SK-N-SH (cell line): ENCODE results near the gene ZBTB16. TPM values are rescaled to one million over a fixed set of nuclear protein-coding genes. Genes with fewer than 3 reads are reported as not detected.

ENCODE experiments used
- CTCF ChIA-PET: fragments of 300-600, 350-600 bp; formaldehyde crosslinking; extraction: SDS; loops from one replicate; lab custom pipeline; 2021; lab: Yijun Ruan, JAX
- POLR2A ChIA-PET: fragments of 350-600 bp; sonication (Branson Sonifier 250); formaldehyde crosslinking; extraction: SDS; loops from one replicate; lab custom pipeline; 2020; ENCODE audit warnings: antibody characterized with exemption, inconsistent platforms; lab: Yijun Ruan, JAX
- DNase-seq: peaks from one replicate; pipeline ENCODE4 v3.0.0; 2012
- H2AFZ ChIP-seq: fragments of 200-600 bp; sonication (generic); 2 replicates; pipeline ENCODE4 v1.8.1; 2016; ENCODE audit warnings: antibody characterized with exemption, mild to moderate bottlenecking, low read depth
- H3F3A ChIP-seq: fragments of 200-600 bp; sonication (generic); replicated peaks from 2 replicates; pipeline ENCODE3; 2016; ENCODE audit warnings: antibody characterized with exemption, mild to moderate bottlenecking; ENCODE audit not compliant: insufficient read depth
- H3K27ac ChIP-seq, 2 experiments: fragments of 200-500 bp in 1 of 2; fragments of 200-600 bp in 1 of 2; sonication (Bioruptor generic) in 1 of 2; sonication (generic), shearing (Covaris generic) in 1 of 2; 2 replicates each; pipeline versions ENCODE4 v1.5.1 to v1.6.1; 2014 to 2016; ENCODE audit warnings: low read depth in 2 of 2, inconsistent platforms in 1 of 2, low read length in 1 of 2, mild to moderate bottlenecking in 1 of 2, mixed read lengths in 1 of 2
- H3K27me3 ChIP-seq: fragments of 200-600 bp; sonication (generic), shearing (Covaris generic); 2 replicates; pipeline ENCODE4 v1.6.1; 2016; ENCODE audit warnings: mixed run types; ENCODE audit not compliant: insufficient read depth
- H3K36me3 ChIP-seq, 2 experiments: fragments of 200-500 bp in 1 of 2; fragments of 200-600 bp in 1 of 2; sonication (Bioruptor generic) in 1 of 2; sonication (generic) in 1 of 2; replicated peaks in 1 of 2; 2 replicates each; pipeline versions ENCODE3 to v1.5.1; 2014 to 2016; ENCODE audit warnings: low read length in 1 of 2, mild to moderate bottlenecking in 1 of 2; ENCODE audit not compliant: insufficient read depth in 2 of 2, control insufficient read depth in 1 of 2
- H3K4me1 ChIP-seq, 2 experiments: fragments of 200-500 bp in 1 of 2; fragments of 200-600 bp in 1 of 2; sonication (Bioruptor generic) in 1 of 2; sonication (generic), shearing (Covaris generic) in 1 of 2; 2 replicates each; pipeline versions ENCODE4 v1.5.1 to v1.6.1; 2014 to 2016; ENCODE audit warnings: low read depth in 1 of 2, low read length in 1 of 2, mixed run types in 1 of 2; ENCODE audit not compliant: insufficient read depth in 2 of 2, control insufficient read depth in 1 of 2
- H3K4me2 ChIP-seq: fragments of 200-600 bp; sonication (generic), shearing (Covaris generic); 2 replicates; pipeline ENCODE4 v1.6.1; 2017; ENCODE audit warnings: mixed run types
- H3K4me3 ChIP-seq, 2 experiments: fragments of 200-500 bp in 1 of 2; fragments of 200-600 bp in 1 of 2; sonication (Bioruptor generic) in 1 of 2; sonication (generic), shearing (Covaris generic) in 1 of 2; 2 replicates each; pipeline versions ENCODE4 v1.5.1 to v1.8.1; 2014 to 2016; ENCODE audit warnings: low read depth in 2 of 2, inconsistent platforms in 1 of 2, low read length in 1 of 2, mild to moderate bottlenecking in 1 of 2, mixed read lengths in 1 of 2, moderate library complexity in 1 of 2
- H3K79me2 ChIP-seq: fragments of 200-600 bp; sonication (generic); 2 replicates; pipeline ENCODE4 v1.8.1; 2017; ENCODE audit warnings: mild to moderate bottlenecking; ENCODE audit not compliant: insufficient read depth
- H3K9ac ChIP-seq: fragments of 200-600 bp; sonication (generic); 2 replicates; pipeline ENCODE4 v1.6.1; 2017; ENCODE audit warnings: mixed run types
- H3K9me2 ChIP-seq: fragments of 200-600 bp; sonication (generic); 2 replicates; pipeline ENCODE4 v1.6.1; 2017; ENCODE audit warnings: mixed run types
- H3K9me3 ChIP-seq: fragments of 200-600 bp; sonication (generic); 2 replicates; pipeline ENCODE4 v1.6.1; 2017; ENCODE audit warnings: mixed run types, mild to moderate bottlenecking, moderate library complexity
- H4K20me1 ChIP-seq: fragments of 200-600 bp; sonication (generic); 2 replicates; pipeline ENCODE4 v1.6.1; 2017; ENCODE audit warnings: mild to moderate bottlenecking, mixed run types; ENCODE audit not compliant: insufficient read depth
- ELF1 ChIP-seq: IDR thresholded peaks from 2 replicates; pipeline ENCODE4 v1.4.0; 2012
- FOXM1 ChIP-seq: IDR thresholded peaks from 2 replicates; pipeline ENCODE4 v1.4.0; 2012; ENCODE audit warnings: low read depth, mild to moderate bottlenecking
- GABPA ChIP-seq: IDR thresholded peaks from 2 replicates; pipeline ENCODE4 v1.4.0; 2012; ENCODE audit warnings: low read depth, mild to moderate bottlenecking
- NFIC ChIP-seq: IDR thresholded peaks from 2 replicates; pipeline ENCODE4 v1.4.0; 2012; ENCODE audit warnings: borderline replicate concordance
- POLR2AphosphoS5 ChIP-seq: IDR thresholded peaks from 2 replicates; pipeline ENCODE4 v1.6.1; 2012; ENCODE audit warnings: low read depth, low read length
- RCOR1 ChIP-seq: fragments of 150-350 bp; IDR thresholded peaks from 2 replicates; pipeline ENCODE4 v1.6.1; 2017; ENCODE audit warnings: antibody characterized with exemption, low read length
- RFX5 ChIP-seq: IDR thresholded peaks from 2 replicates; pipeline ENCODE4 v1.6.1; 2012; ENCODE audit warnings: mild to moderate bottlenecking, improper control_type of control experiment, low read length
- SIN3A ChIP-seq: IDR thresholded peaks from 2 replicates; pipeline ENCODE4 v1.6.1; 2012; ENCODE audit warnings: low read depth, mild to moderate bottlenecking, low read length, moderate library complexity, borderline replicate concordance
- SMC3 ChIP-seq: IDR thresholded peaks from 2 replicates; pipeline ENCODE4 v1.6.1; 2012; ENCODE audit warnings: low read depth, low read length, improper control_type of control experiment
- TAF1 ChIP-seq: IDR thresholded peaks from 2 replicates; pipeline ENCODE4 v1.6.1; 2012; ENCODE audit warnings: low read depth, mild to moderate bottlenecking, low read length, moderate library complexity, borderline replicate concordance
- TCF12 ChIP-seq: IDR thresholded peaks from 2 replicates; pipeline ENCODE4 v1.4.0; 2012
- TEAD4 ChIP-seq: IDR thresholded peaks from 2 replicates; pipeline ENCODE4 v1.4.0; 2012; ENCODE audit warnings: mild to moderate bottlenecking, borderline replicate concordance; ENCODE audit not compliant: insufficient read depth
- YY1 ChIP-seq: IDR thresholded peaks from 2 replicates; pipeline ENCODE4 v1.4.0; 2012; ENCODE audit warnings: low read depth, mild to moderate bottlenecking
- WGBS: methylation state at CpG from one replicate; pipeline ENCODE4 v1.1.6; 2017; ENCODE audit warnings: low lambda C conversion rate; 5-methylcytosine and 5-hydroxymethylcytosine counted together
- polyA plus RNA-seq, 3 experiments: library from polyadenylated mRNA; depleted of rRNA; stranded (reverse); fragments of >200 nt; gene quantifications; 2 replicates each; pipeline ENCODE4 v1.2.3, GENCODE V29; 2012
- TF ChIP-seq, protein P1 (sequence below): fragments of 200-600 bp; sonication (generic); IDR thresholded peaks from 2 replicates; pipeline ENCODE4 v1.6.1; 2017; ENCODE audit warnings: antibody characterized with exemption, mild to moderate bottlenecking, moderate library complexity
- TF ChIP-seq, protein P2 (sequence below): fragments of 150-350 bp; IDR thresholded peaks from 2 replicates; pipeline ENCODE4 v1.6.1; 2016; ENCODE audit warnings: mild to moderate bottlenecking, low read depth, low read length
- TF ChIP-seq, protein P3 (sequence below): IDR thresholded peaks from 2 replicates; pipeline ENCODE4 v1.4.0; 2012; ENCODE audit warnings: low read depth, borderline replicate concordance
- TF ChIP-seq, protein P4 (sequence below): IDR thresholded peaks from 2 replicates; pipeline ENCODE4; 2012
- TF ChIP-seq, protein P5 (sequence below): IDR thresholded peaks from 2 replicates; pipeline ENCODE4 v1.4.0; 2012; ENCODE audit warnings: low read depth

Gene ZBTB16
- polyA plus RNA-seq, 1 of the 3 experiments (the other 2 are of a cell fraction) = not detected

DNA sequence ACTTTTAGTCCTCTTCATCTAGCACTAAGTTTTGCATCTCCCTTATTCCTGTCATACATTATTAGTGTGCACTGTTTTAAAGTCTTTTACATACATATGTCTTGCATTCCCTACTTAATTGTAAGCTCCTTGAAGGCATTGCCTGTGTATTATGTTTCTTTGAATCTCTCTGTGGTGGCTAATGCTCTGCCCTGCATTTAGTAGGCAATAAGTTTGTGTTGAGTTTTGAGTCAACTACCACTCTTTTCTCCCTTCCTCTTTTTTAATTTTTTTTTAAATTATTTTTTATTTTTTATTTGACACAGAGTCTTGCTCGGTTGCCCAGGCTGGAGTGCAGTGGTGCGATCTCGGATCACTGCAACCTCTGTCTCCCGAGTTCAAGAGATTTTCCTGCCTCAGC, 78.9 kb downstream of the ZBTB16 start:
- CTCF ChIA-PET = no interaction called here
- no peak overlapping the region for H3K4me2 ChIP-seq
- TF ChIP-seq, protein P1, sequence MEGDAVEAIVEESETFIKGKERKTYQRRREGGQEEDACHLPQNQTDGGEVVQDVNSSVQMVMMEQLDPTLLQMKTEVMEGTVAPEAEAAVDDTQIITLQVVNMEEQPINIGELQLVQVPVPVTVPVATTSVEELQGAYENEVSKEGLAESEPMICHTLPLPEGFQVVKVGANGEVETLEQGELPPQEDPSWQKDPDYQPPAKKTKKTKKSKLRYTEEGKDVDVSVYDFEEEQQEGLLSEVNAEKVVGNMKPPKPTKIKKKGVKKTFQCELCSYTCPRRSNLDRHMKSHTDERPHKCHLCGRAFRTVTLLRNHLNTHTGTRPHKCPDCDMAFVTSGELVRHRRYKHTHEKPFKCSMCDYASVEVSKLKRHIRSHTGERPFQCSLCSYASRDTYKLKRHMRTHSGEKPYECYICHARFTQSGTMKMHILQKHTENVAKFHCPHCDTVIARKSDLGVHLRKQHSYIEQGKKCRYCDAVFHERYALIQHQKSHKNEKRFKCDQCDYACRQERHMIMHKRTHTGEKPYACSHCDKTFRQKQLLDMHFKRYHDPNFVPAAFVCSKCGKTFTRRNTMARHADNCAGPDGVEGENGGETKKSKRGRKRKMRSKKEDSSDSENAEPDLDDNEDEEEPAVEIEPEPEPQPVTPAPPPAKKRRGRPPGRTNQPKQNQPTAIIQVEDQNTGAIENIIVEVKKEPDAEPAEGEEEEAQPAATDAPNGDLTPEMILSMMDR = no peak
- TF ChIP-seq ELF1 (no peak), SMC3 (no peak), POLR2AphosphoS5 (no peak), TCF12 (no peak), RFX5 (no peak), TAF1 (no peak), GABPA (no peak), TEAD4 (no peak), RCOR1 (no peak), SIN3A (no peak), FOXM1 (no peak), YY1 (no peak), NFIC (no peak)
- TF ChIP-seq, protein P2, sequence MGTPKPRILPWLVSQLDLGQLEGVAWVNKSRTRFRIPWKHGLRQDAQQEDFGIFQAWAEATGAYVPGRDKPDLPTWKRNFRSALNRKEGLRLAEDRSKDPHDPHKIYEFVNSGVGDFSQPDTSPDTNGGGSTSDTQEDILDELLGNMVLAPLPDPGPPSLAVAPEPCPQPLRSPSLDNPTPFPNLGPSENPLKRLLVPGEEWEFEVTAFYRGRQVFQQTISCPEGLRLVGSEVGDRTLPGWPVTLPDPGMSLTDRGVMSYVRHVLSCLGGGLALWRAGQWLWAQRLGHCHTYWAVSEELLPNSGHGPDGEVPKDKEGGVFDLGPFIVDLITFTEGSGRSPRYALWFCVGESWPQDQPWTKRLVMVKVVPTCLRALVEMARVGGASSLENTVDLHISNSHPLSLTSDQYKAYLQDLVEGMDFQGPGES = no peak
- TF ChIP-seq, protein P3, sequence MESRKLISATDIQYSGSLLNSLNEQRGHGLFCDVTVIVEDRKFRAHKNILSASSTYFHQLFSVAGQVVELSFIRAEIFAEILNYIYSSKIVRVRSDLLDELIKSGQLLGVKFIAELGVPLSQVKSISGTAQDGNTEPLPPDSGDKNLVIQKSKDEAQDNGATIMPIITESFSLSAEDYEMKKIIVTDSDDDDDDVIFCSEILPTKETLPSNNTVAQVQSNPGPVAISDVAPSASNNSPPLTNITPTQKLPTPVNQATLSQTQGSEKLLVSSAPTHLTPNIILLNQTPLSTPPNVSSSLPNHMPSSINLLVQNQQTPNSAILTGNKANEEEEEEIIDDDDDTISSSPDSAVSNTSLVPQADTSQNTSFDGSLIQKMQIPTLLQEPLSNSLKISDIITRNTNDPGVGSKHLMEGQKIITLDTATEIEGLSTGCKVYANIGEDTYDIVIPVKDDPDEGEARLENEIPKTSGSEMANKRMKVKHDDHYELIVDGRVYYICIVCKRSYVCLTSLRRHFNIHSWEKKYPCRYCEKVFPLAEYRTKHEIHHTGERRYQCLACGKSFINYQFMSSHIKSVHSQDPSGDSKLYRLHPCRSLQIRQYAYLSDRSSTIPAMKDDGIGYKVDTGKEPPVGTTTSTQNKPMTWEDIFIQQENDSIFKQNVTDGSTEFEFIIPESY = no peak
- TF ChIP-seq, protein P4, sequence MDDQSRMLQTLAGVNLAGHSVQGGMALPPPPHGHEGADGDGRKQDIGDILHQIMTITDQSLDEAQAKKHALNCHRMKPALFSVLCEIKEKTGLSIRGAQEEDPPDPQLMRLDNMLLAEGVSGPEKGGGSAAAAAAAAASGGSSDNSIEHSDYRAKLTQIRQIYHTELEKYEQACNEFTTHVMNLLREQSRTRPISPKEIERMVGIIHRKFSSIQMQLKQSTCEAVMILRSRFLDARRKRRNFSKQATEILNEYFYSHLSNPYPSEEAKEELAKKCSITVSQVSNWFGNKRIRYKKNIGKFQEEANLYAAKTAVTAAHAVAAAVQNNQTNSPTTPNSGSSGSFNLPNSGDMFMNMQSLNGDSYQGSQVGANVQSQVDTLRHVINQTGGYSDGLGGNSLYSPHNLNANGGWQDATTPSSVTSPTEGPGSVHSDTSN = no peak
- TF ChIP-seq, protein P5, sequence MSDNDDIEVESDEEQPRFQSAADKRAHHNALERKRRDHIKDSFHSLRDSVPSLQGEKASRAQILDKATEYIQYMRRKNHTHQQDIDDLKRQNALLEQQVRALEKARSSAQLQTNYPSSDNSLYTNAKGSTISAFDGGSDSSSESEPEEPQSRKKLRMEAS = no peak
- no peak overlapping the region for H3K9ac ChIP-seq
- WGBS = 71% methylated on average over 4 of the region's 4 CpGs
- H3K79me2 ChIP-seq = no peaks in the 10 kb centered on the region
- H3K4me1 ChIP-seq = peaks cover 5 to 14% of the 10 kb centered on the region in 2 experiments; a peak in 2 of 4 replicates
- no peaks in the 10 kb centered on the region for H3K9me3 ChIP-seq
- H3K27me3 ChIP-seq = peaks cover 31% of the 10 kb centered on the region; the same call in 1 of the 2 replicates
- DNase-seq = no peak
- H3F3A ChIP-seq = no peaks in the 10 kb centered on the region
- no peak overlapping the region for H3K4me3 ChIP-seq
- H2AFZ ChIP-seq = no peak overlapping the region
- no peak overlapping the region for H3K27ac ChIP-seq
- no peaks in the 10 kb centered on the region for H3K36me3 ChIP-seq
- POLR2A ChIA-PET = no interaction called here
- no peaks in the 10 kb centered on the region for H4K20me1 ChIP-seq
- no peaks in the 10 kb centered on the region for H3K9me2 ChIP-seq
